Tongue (tissue), 2 donors: Measurements from ENCODE around the gene ZNF780A. TPM values are rescaled to one million over a fixed set of nuclear protein-coding genes. Genes with fewer than 3 reads are reported as not detected.
"Not testable (repeated sequence)": the region's sequence is repeated elsewhere in the genome, so short reads cannot be mapped to it uniquely, and the experiment has no call there.

Experiments
- DNase-seq: peaks from one replicate; pipeline ENCODE4 v3.0.0-alpha.2; 2015
- total RNA-seq: library from RNA; depleted of rRNA; stranded (reverse); fragments of >200 nt; gene quantifications from one replicate; pipeline ENCODE4 v1.2.3, GENCODE V29; 2014

ZNF780A gene
- total RNA-seq, 1 donor from 2014 or later, result 32.2 TPM

- no peak for DNase-seq
These were observed 5.8 kb downstream of the ZNF780A start for GRCh38 chr19:40084948-40085347.

- no peak for DNase-seq
These were observed 9.3 kb downstream of the ZNF780A start for GRCh38 chr19:40081411-40081810.

GRCh38 chr19:40080289-40080688 lies 10.5 kb downstream of the ZNF780A start:
- DNase-seq, result no peak

- DNase-seq, result peak; percentile 0
These were observed 12.4 kb downstream of the ZNF780A start for GRCh38 chr19:40078377-40078776.

GRCh38 chr19:40070058-40070457 lies 20.7 kb downstream of the ZNF780A start:
- no peak for DNase-seq

GRCh38 chr19:40059624-40060023 lies 31.1 kb downstream of the ZNF780A start:
- no peak for DNase-seq

- DNase-seq, result no peak
These were observed 33.6 kb downstream of the ZNF780A start for GRCh38 chr19:40057166-40057565.

- no peak for DNase-seq
These were observed 34.2 kb downstream of the ZNF780A start for GRCh38 chr19:40056505-40056904.

GRCh38 chr19:40055832-40056504 lies 34.8 kb downstream of the ZNF780A start, which contains the start of gene ZNF780B:
Gene ZNF780B (minus strand): TSS chr19:40056231. CDS start chr19:40050332, 5,899 bp downstream.
- DNase-seq, result peak; percentile 74

GRCh38 chr19:40055049-40055448 lies 35.7 kb downstream of the ZNF780A start:
- DNase-seq, result no peak

- no peak for DNase-seq
These were observed 36.1 kb downstream of the ZNF780A start for GRCh38 chr19:40054632-40055031.

- no peak for DNase-seq
These were observed 37.3 kb downstream of the ZNF780A start for GRCh38 chr19:40053491-40053890.

GRCh38 chr19:40041718-40042117 lies 49.0 kb downstream of the ZNF780A start:
- DNase-seq, result not testable (repeated sequence)

GRCh38 chr19:40038047-40038446 lies 52.7 kb downstream of the ZNF780A start:
- not testable (repeated sequence) for DNase-seq

GRCh38 chr19:40035996-40036395 lies 54.7 kb downstream of the ZNF780A start:
- no peak for DNase-seq

- DNase-seq, result no peak
These were observed 56.7 kb downstream of the ZNF780A start for GRCh38 chr19:40033989-40034560.

GRCh38 chr19:40026597-40026970 lies 64.2 kb downstream of the ZNF780A start:
- no peak for DNase-seq

- DNase-seq, result no peak
These were observed 64.7 kb downstream of the ZNF780A start for GRCh38 chr19:40025938-40026596.

GRCh38 chr19:40023969-40024368 lies 66.8 kb downstream of the ZNF780A start:
- DNase-seq, result no peak
